Astrocyte (in vitro differentiated cells and primary cell): Measurements from ENCODE around the gene MGAT5. TPM values are rescaled to one million over a fixed set of nuclear protein-coding genes. Genes with fewer than 3 reads are reported as not detected.

ENCODE experiments used
- DNase-seq: peaks from one replicate; pipeline ENCODE4 v3.0.0-alpha.2; 2010; ENCODE audit warnings: low read depth
- FAIRE-seq: peaks from 2 replicates; lab custom pipeline; 2011; peaks lifted over from hg19 to GRCh38; lab: Jason Lieb, UNC
- H2AFZ ChIP-seq: 2 replicates; pipeline ENCODE4 v1.6.0; 2012; ENCODE audit warnings: low read depth, low read length, inconsistent platforms
- H3K27ac ChIP-seq: 2 replicates; pipeline ENCODE4 v1.5.1; 2011; ENCODE audit warnings: low read depth, low read length, inconsistent platforms
- H3K27me3 ChIP-seq: 2 replicates; pipeline ENCODE4 v1.6.0; 2011; ENCODE audit warnings: low read length, inconsistent platforms; ENCODE audit not compliant: insufficient read depth
- H3K36me3 ChIP-seq: 2 replicates; pipeline ENCODE4 v1.5.1; 2011; ENCODE audit warnings: low read length, inconsistent platforms; ENCODE audit not compliant: insufficient read depth
- H3K4me1 ChIP-seq: 2 replicates; pipeline ENCODE4 v1.5.1; 2011; ENCODE audit warnings: low read length, inconsistent platforms; ENCODE audit not compliant: insufficient read depth
- H3K4me2 ChIP-seq: 2 replicates; pipeline ENCODE4 v1.6.0; 2012; ENCODE audit warnings: low read length, inconsistent platforms
- H3K4me3 ChIP-seq: 2 replicates; pipeline ENCODE4 v1.5.1; 2011; ENCODE audit warnings: low read depth, mild to moderate bottlenecking, low read length, inconsistent platforms; ENCODE audit not compliant: insufficient read depth
- H3K79me2 ChIP-seq: 2 replicates; pipeline ENCODE4 v1.6.0; 2012; ENCODE audit warnings: mild to moderate bottlenecking, low read length, inconsistent platforms; ENCODE audit not compliant: insufficient read depth
- H3K9ac ChIP-seq: 2 replicates; pipeline ENCODE4 v1.6.0; 2012; ENCODE audit warnings: mild to moderate bottlenecking, low read length, inconsistent platforms
- H3K9me3 ChIP-seq: 2 replicates; pipeline ENCODE4 v1.5.1; 2012; ENCODE audit warnings: low read depth, mild to moderate bottlenecking, low read length, inconsistent platforms; ENCODE audit not compliant: insufficient read depth
- H4K20me1 ChIP-seq: 2 replicates; pipeline ENCODE4 v1.6.0; 2012; ENCODE audit warnings: low read length, inconsistent platforms; ENCODE audit not compliant: insufficient read depth
- H3K27ac Mint-ChIP-seq: one replicate; pipeline ENCODE4 v1.8.0; 2021; ENCODE audit warnings: mild to moderate bottlenecking, mixed read lengths; ENCODE audit not compliant: unreplicated experiment
- H3K27me3 Mint-ChIP-seq: one replicate; pipeline ENCODE4 v1.8.0; 2021; ENCODE audit warnings: low read depth, mixed read lengths; ENCODE audit not compliant: unreplicated experiment
- H3K36me3 Mint-ChIP-seq: one replicate; pipeline ENCODE4 v1.8.0; 2021; ENCODE audit warnings: low read depth, mixed read lengths; ENCODE audit not compliant: unreplicated experiment
- H3K4me1 Mint-ChIP-seq: one replicate; pipeline ENCODE4 v1.8.0; 2021; ENCODE audit warnings: low read depth, mixed read lengths; ENCODE audit not compliant: unreplicated experiment
- H3K4me3 Mint-ChIP-seq: one replicate; pipeline ENCODE4 v1.8.0; 2021; ENCODE audit warnings: mild to moderate bottlenecking, moderate library complexity, mixed read lengths; ENCODE audit not compliant: unreplicated experiment
- H3K9me3 Mint-ChIP-seq: one replicate; pipeline ENCODE4 v1.8.0; 2021; ENCODE audit warnings: mild to moderate bottlenecking, mixed read lengths; ENCODE audit not compliant: unreplicated experiment
- CTCF ChIP-seq: IDR thresholded peaks from 2 replicates; pipeline ENCODE4 v1.5.1; 2011; ENCODE audit warnings: low read depth, mild to moderate bottlenecking, inconsistent platforms, low read length, moderate library complexity; ENCODE audit not compliant: insufficient read depth
- EZH2 ChIP-seq: IDR thresholded peaks from 2 replicates; pipeline ENCODE4 v1.6.1; 2012; ENCODE audit warnings: mild to moderate bottlenecking, low read length, inconsistent platforms; ENCODE audit not compliant: insufficient read depth
- total RNA-seq: library from RNA; stranded (reverse); gene quantifications from 2 replicates; pipeline ENCODE4 v1.2.1, GENCODE V29; 2021

Gene MGAT5
- total RNA-seq, 1 donor from 2014 or later: 80.2 TPM

GRCh38 chr2:134287323-134287722 lies 33.5 kb downstream of the MGAT5 start:
- peaks cover 2% of the 10 kb centered on the region for H3K79me2 ChIP-seq
- no peak overlapping the region for H3K27ac Mint-ChIP-seq
- H3K9me3 Mint-ChIP-seq: no peaks in the 10 kb centered on the region
- H3K4me2 ChIP-seq: no peak overlapping the region
- H3K4me1 Mint-ChIP-seq: peaks cover 19% of the 10 kb centered on the region
- no peaks in the 10 kb centered on the region for H3K27me3 Mint-ChIP-seq
- no peak for TF ChIP-seq CTCF
- no peak for TF ChIP-seq EZH2
- H3K36me3 ChIP-seq: no peaks in the 10 kb centered on the region
- H3K36me3 Mint-ChIP-seq: no peaks in the 10 kb centered on the region
- FAIRE-seq: no peak
- H3K9ac ChIP-seq: no peak overlapping the region
- H3K9me3 ChIP-seq: no peaks in the 10 kb centered on the region
- H3K27ac ChIP-seq: no peak overlapping the region
- peaks cover 11% of the 10 kb centered on the region for H4K20me1 ChIP-seq
- no peak for DNase-seq
- H2AFZ ChIP-seq: no peak overlapping the region
- H3K4me3 ChIP-seq: no peak overlapping the region
- no peaks in the 10 kb centered on the region for H3K4me1 ChIP-seq
- no peak overlapping the region for H3K4me3 Mint-ChIP-seq
- H3K27me3 ChIP-seq: no peaks in the 10 kb centered on the region

- no peaks in the 10 kb centered on the region for H3K79me2 ChIP-seq
- no peak overlapping the region for H2AFZ ChIP-seq
- H3K4me1 ChIP-seq: no peaks in the 10 kb centered on the region
- DNase-seq: no peak
- no peaks in the 10 kb centered on the region for H3K9me3 Mint-ChIP-seq
- H3K36me3 ChIP-seq: no peaks in the 10 kb centered on the region
- H3K4me2 ChIP-seq: no peak overlapping the region
- H3K9me3 ChIP-seq: no peaks in the 10 kb centered on the region
- no peaks in the 10 kb centered on the region for H3K27me3 ChIP-seq
- TF ChIP-seq CTCF (no peak), EZH2 (no peak)
- no peak overlapping the region for H3K27ac ChIP-seq
- no peak overlapping the region for H3K4me3 ChIP-seq
- H3K27ac Mint-ChIP-seq: no peak overlapping the region
- peaks cover 11% of the 10 kb centered on the region for H4K20me1 ChIP-seq
- H3K9ac ChIP-seq: no peak overlapping the region
- H3K4me1 Mint-ChIP-seq: peaks cover 7% of the 10 kb centered on the region
- no peaks in the 10 kb centered on the region for H3K36me3 Mint-ChIP-seq
- FAIRE-seq: no peak
- no peaks in the 10 kb centered on the region for H3K27me3 Mint-ChIP-seq
- no peak overlapping the region for H3K4me3 Mint-ChIP-seq
Observed at GRCh38 chr2:134288814-134289213, 34.9 kb downstream of the MGAT5 start.

DNA sequence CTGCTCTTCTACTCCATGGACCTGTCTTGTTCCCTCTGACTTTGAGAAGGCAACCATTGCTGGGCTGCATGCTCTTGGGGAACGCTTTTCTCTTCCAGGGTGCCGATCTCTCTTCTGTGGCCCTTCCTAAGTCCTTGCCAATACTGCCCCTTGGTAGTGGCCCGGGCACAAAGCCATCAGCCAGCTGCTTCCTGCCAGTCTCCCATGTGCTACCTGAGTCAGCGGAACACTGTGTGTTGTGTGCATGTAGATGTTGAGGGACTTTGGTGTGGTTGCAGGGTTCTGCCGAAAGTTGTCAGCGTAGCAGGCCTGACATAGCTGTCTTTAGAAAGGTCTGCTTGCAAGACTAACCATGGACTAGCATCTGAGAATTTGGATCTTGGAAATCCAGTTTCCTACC lies 35.4 kb downstream of the MGAT5 start:
- Mint-ChIP-seq H3K27ac (no peak overlapping the region), H3K36me3 (no peaks in the 10 kb centered on the region), H3K27me3 (no peaks in the 10 kb centered on the region), H3K4me1 (peaks cover 5% of the 10 kb centered on the region), H3K9me3 (no peaks in the 10 kb centered on the region), H3K4me3 (no peak overlapping the region)
- Histone ChIP-seq H3K4me1 (no peaks in the 10 kb centered on the region), H3K36me3 (no peaks in the 10 kb centered on the region), H3K27me3 (no peaks in the 10 kb centered on the region), H3K4me2 (no peak overlapping the region), H3K79me2 (no peaks in the 10 kb centered on the region), H3K27ac (no peak overlapping the region), H3K9ac (no peak overlapping the region), H2AFZ (no peak overlapping the region), H4K20me1 (peaks cover 11% of the 10 kb centered on the region), H3K9me3 (no peaks in the 10 kb centered on the region), H3K4me3 (no peak overlapping the region)
- FAIRE-seq (no peak), DNase-seq (no peak)
- TF ChIP-seq EZH2 (no peak), CTCF (no peak)
